ENCODE measurements around the gene COL28A1. TPM values are rescaled to one million over a fixed set of nuclear protein-coding genes. Genes with fewer than 3 reads are reported as not detected.

The COL28A1 gene
- total RNA-seq, 1 experiment from 2014 or later, result 0.81 TPM

GRCh38 chr7:7414791-7415603, 120.7 kb downstream of the COL28A1 start (continued):
- TF ChIP-seq ZNF512 (CRISPR knock-in tag; IDR thresholded peaks at IDR 0.05; ENCODE audit: borderline replicate concordance) (no peak), KAT7 (CRISPR knock-in tag; IDR thresholded peaks at IDR 0.05; ENCODE audit: borderline replicate concordance) (no peak), ATF3 (CRISPR knock-in tag; conservative IDR thresholded peaks at IDR 0.05) (no peak), ZSCAN18 (CRISPR knock-in tag; IDR thresholded peaks at IDR 0.05) (no peak), ZNF425 (CRISPR knock-in tag; conservative IDR thresholded peaks at IDR 0.05) (no peak), SMAD3 (CRISPR knock-in tag; IDR thresholded peaks at IDR 0.05; ENCODE audit: borderline replicate concordance) (no peak), CREM (CRISPR knock-in tag; IDR thresholded peaks at IDR 0.05) (no peak), HMGA2 (CRISPR knock-in tag; IDR thresholded peaks at IDR 0.05) (no peak), SMAD4 (CRISPR knock-in tag; IDR thresholded peaks at IDR 0.05) (no peak)

- no peak overlapping the region for H3K4me3 Mint-ChIP-seq
- H3K9me3 Mint-ChIP-seq, result peaks cover 18% of the 10 kb centered on the region
- ChIA-PET CTCF (no interaction called here), POLR2A (no interaction called here)
- no peak for TF ChIP-seq ATF2 (CRISPR knock-in tag; IDR thresholded peaks at IDR 0.05; ENCODE audit: borderline replicate concordance, low read depth)
- TF ChIP-seq HMGA2 (CRISPR knock-in tag; IDR thresholded peaks at IDR 0.05), result no peak
- no peak for TF ChIP-seq ZNF219 (CRISPR knock-in tag; IDR thresholded peaks at IDR 0.05; ENCODE audit: borderline replicate concordance)
- TF ChIP-seq PRDM15 (CRISPR knock-in tag; IDR thresholded peaks at IDR 0.05), result no peak
- TF ChIP-seq NFATC4 (CRISPR knock-in tag; IDR thresholded peaks at IDR 0.05), result no peak
- no peak for TF ChIP-seq E2F5 (CRISPR knock-in tag; IDR thresholded peaks at IDR 0.05)
- TF ChIP-seq ZNF121 (CRISPR knock-in tag; IDR thresholded peaks at IDR 0.05), result no peak
- no peak for TF ChIP-seq ZSCAN18 (CRISPR knock-in tag; IDR thresholded peaks at IDR 0.05)
- no peak for TF ChIP-seq NR1H2 (CRISPR knock-in tag; IDR thresholded peaks at IDR 0.05)
- no peaks in the 10 kb centered on the region for H3K27me3 Mint-ChIP-seq (ENCODE audit: low read depth)
- H3K36me3 Mint-ChIP-seq, result peaks cover 6% of the 10 kb centered on the region
- no peak overlapping the region for H3K27ac Mint-ChIP-seq
- ATAC-seq (no peak), DNase-seq (ENCODE audit: low spot score) (no peak)
- H3K4me1 Mint-ChIP-seq, result peaks cover 5% of the 10 kb centered on the region; the same call in 1 of the 2 replicates
These were observed 127.5 kb downstream of the COL28A1 start for GRCh38 chr7:7408001-7408770.
